ENCODE data around the gene AQP7.

AQP7 gene

GRCh38 chr9:33346564-33346963 is 55.8 kb downstream of the AQP7 start:
- FAIRE-seq (no peak), DNase-seq (ENCODE audit: insufficient read length, low spot score) (no peak)
- TF ChIP-seq POU2F2 (IDR thresholded peaks at IDR 0.05; ENCODE audit: low read depth, low read length) (no peak), PAX5 (IDR thresholded peaks at IDR 0.05; ENCODE audit: insufficient read depth, low read length, severe bottlenecking) (no peak), POLR2AphosphoS5 (IDR thresholded peaks at IDR 0.05; ENCODE audit: low read depth, low read length) (no peak), TAF1 (IDR thresholded peaks at IDR 0.05; ENCODE audit: low read depth, low read length) (no peak), POLR2A (IDR thresholded peaks at IDR 0.05; ENCODE audit: low read depth, low read length) (no peak), SPI1 (IDR thresholded peaks at IDR 0.05; ENCODE audit: low read depth, low read length) (no peak)

GRCh38 chr9:33344145-33344544 is 58.2 kb downstream of the AQP7 start:
- no peak for FAIRE-seq
- no peak for DNase-seq (ENCODE audit: insufficient read length, low spot score)
- TF ChIP-seq PAX5 (IDR thresholded peaks at IDR 0.05; ENCODE audit: insufficient read depth, low read length, severe bottlenecking) (no peak), POLR2A (IDR thresholded peaks at IDR 0.05; ENCODE audit: low read depth, low read length) (no peak), SPI1 (IDR thresholded peaks at IDR 0.05; ENCODE audit: low read depth, low read length) (no peak), POLR2AphosphoS5 (IDR thresholded peaks at IDR 0.05; ENCODE audit: low read depth, low read length) (no peak), TAF1 (IDR thresholded peaks at IDR 0.05; ENCODE audit: low read depth, low read length) (no peak), POU2F2 (IDR thresholded peaks at IDR 0.05; ENCODE audit: low read depth, low read length) (no peak)

- FAIRE-seq = no peak
- DNase-seq (ENCODE audit: insufficient read length, low spot score) = no peak
- TF ChIP-seq POLR2AphosphoS5 (IDR thresholded peaks at IDR 0.05; ENCODE audit: low read depth, low read length) (no peak), SPI1 (IDR thresholded peaks at IDR 0.05; ENCODE audit: low read depth, low read length) (no peak), POU2F2 (IDR thresholded peaks at IDR 0.05; ENCODE audit: low read depth, low read length) (no peak), POLR2A (IDR thresholded peaks at IDR 0.05; ENCODE audit: low read depth, low read length) (no peak), PAX5 (IDR thresholded peaks at IDR 0.05; ENCODE audit: insufficient read depth, low read length, severe bottlenecking) (no peak), TAF1 (IDR thresholded peaks at IDR 0.05; ENCODE audit: low read depth, low read length) (no peak)
Observed at GRCh38 chr9:33341182-33341581, 61.2 kb downstream of the AQP7 start.

GRCh38 chr9:33340186-33340585 is 62.2 kb downstream of the AQP7 start:
- FAIRE-seq (no peak), DNase-seq (ENCODE audit: insufficient read length, low spot score) (no peak)
- no peak for TF ChIP-seq PAX5 (IDR thresholded peaks at IDR 0.05; ENCODE audit: insufficient read depth, low read length, severe bottlenecking)
- no peak for TF ChIP-seq SPI1 (IDR thresholded peaks at IDR 0.05; ENCODE audit: low read depth, low read length)
- no peak for TF ChIP-seq POLR2AphosphoS5 (IDR thresholded peaks at IDR 0.05; ENCODE audit: low read depth, low read length)
- no peak for TF ChIP-seq TAF1 (IDR thresholded peaks at IDR 0.05; ENCODE audit: low read depth, low read length)
- TF ChIP-seq POU2F2 (IDR thresholded peaks at IDR 0.05; ENCODE audit: low read depth, low read length) = no peak
- no peak for TF ChIP-seq POLR2A (IDR thresholded peaks at IDR 0.05; ENCODE audit: low read depth, low read length)

All from GM12891 (cell line).